ENCODE data around the gene SRRM3.
"Not testable (repeated sequence)": the region's sequence is repeated elsewhere in the genome, so short reads cannot be mapped to it uniquely, and the experiment has no call there.

The SRRM3 gene

DNA sequence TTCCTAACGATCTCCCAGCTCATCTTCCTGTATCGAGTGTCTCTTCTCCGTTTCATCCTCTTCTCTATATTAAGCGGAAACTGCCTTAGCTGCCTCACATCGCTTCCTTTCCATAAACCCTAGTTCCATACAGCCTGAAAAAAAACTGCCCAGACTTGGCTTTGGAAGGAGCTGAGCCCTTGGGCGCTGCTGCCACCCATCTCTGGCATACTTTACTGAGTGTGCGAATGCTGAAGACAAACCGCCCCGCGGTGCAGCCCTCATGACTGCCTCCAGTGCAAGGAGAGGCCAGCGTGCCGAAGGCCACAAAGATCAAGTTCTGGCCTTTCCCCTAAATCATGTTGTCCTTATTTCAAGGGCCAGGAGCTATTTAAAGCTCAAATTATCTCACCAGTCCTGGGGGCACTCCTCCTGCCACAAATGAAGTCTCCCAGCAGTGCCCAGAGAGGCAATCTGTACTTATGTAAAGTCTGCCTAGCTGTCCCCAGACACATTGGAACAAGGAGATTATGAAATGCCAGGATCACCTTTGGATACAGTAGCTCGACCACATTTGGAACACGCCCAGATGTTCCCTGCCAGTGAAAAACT, 131.9 kb downstream of the SRRM3 start:
- Histone ChIP-seq H3K27ac (ENCODE audit: low read depth, low read length) (no peak overlapping the region; the same call in 1 of the 2 replicates), H3K4me1 (ENCODE audit: control insufficient read depth, insufficient read depth, low read length, unreplicated experiment) (peaks cover 15% of the 10 kb centered on the region), H3K36me3 (ENCODE audit: insufficient read depth, low read length) (peaks cover 15% of the 10 kb centered on the region)

DNA sequence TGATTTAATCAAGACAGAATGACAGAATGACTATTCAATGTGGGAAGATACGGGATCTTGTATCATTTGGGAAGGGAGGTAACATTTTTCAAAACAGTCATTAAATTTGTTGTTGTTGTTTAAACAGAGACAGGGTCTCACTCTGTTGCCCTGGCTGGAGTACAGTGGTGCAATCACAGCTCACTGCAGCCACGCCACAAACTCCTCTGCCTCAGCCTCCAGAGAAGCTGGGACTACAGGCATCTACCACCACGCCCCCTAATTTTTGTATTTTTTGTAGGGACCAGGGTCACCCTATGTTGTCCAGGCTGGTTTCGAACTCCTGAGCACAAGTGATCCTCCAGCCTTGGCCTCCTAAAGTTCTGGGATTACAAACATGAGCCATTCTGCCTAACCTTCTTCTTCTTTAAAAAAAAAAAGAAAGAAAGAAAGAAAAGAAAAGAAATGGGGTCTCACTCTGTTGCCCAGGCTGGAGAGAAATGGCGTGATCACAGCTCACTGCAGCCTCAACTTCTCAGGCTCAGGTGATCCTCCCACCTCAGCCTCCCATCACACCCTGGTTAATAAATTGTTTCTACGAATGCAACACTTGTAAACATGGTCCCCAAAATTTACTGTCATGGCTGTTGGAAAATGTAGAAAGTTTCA, 132.7 kb downstream of the SRRM3 start:
- peaks cover 96% of the 10 kb centered on the region for H3K79me2 ChIP-seq (ENCODE audit: control insufficient read depth, insufficient read depth, low read length, unreplicated experiment)
- no peak overlapping the region for H3K4me3 ChIP-seq (ENCODE audit: low read depth, low read length)
- peaks cover 15% of the 10 kb centered on the region for H3K36me3 ChIP-seq (ENCODE audit: insufficient read depth, low read length)
- H3K27ac ChIP-seq (ENCODE audit: low read depth, low read length) = no peak overlapping the region
- no peak overlapping the region for H2AFZ ChIP-seq (ENCODE audit: low read length, unreplicated experiment)
- H3K27me3 ChIP-seq (ENCODE audit: insufficient read depth, low read length) = no peaks in the 10 kb centered on the region
- H3K4me1 ChIP-seq (ENCODE audit: control insufficient read depth, insufficient read depth, low read length, unreplicated experiment) = peaks cover 19% of the 10 kb centered on the region

More for the DNA sequence above, 131.9 kb downstream of the SRRM3 start:
- Histone ChIP-seq H3K79me2 (ENCODE audit: control insufficient read depth, insufficient read depth, low read length, unreplicated experiment) (peaks cover 97% of the 10 kb centered on the region), H3K4me3 (ENCODE audit: low read depth, low read length) (no peak overlapping the region), H3K27me3 (ENCODE audit: insufficient read depth, low read length) (no peaks in the 10 kb centered on the region), H2AFZ (ENCODE audit: low read length, unreplicated experiment) (no peak overlapping the region)

DNA sequence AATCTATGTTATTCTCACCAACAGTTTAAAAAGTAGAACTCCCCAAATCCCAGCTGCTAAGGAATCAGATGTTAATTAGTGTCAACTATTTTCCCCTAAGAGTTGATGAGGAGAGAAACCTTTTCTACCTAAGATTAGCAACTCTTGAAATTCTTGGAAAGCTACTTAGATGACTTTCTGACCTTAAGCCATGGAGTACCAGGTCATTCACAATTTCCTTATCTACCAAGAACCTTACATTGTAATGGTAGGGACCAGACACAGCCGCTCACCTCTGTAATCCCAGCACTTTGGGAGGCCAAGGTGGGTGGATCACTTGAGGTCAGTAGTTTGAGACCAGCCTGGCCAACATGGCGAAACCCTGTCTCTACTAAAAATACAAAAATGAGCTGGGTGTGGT, 133.7 kb downstream of the SRRM3 start:
- peaks cover 23% of the 10 kb centered on the region for H3K4me1 ChIP-seq (ENCODE audit: control insufficient read depth, insufficient read depth, low read length, unreplicated experiment)
- peaks cover 96% of the 10 kb centered on the region for H3K79me2 ChIP-seq (ENCODE audit: control insufficient read depth, insufficient read depth, low read length, unreplicated experiment)
- not testable (repeated sequence) for H3K27me3 ChIP-seq (ENCODE audit: insufficient read depth, low read length); H2AFZ ChIP-seq (ENCODE audit: low read length, unreplicated experiment); H3K27ac ChIP-seq (ENCODE audit: low read depth, low read length); H3K4me3 ChIP-seq (ENCODE audit: low read depth, low read length)
- peaks cover 21% of the 10 kb centered on the region for H3K36me3 ChIP-seq (ENCODE audit: insufficient read depth, low read length)

DNA sequence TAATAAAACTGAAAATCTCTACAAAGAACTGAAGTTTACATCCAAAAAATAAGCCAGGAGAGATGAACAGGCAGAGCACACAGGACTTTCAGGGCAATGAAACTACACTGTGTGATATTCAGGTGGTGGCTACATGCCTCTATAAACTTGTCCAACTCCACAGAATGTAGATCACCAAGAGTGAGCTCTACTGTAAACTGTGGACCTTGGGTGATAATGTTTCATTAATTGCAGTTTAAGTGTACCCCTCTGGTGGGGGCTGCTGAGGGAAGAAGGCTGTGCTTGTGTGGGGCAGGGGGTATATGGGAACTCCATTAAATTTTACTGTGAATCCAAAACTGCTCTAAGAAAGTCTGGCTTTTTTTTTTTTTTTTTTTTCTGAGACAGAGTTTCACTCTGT, 134.4 kb downstream of the SRRM3 start:
- H3K79me2 ChIP-seq (ENCODE audit: control insufficient read depth, insufficient read depth, low read length, unreplicated experiment) = peaks cover 96% of the 10 kb centered on the region
- H3K4me3 ChIP-seq (ENCODE audit: low read depth, low read length) = no peak overlapping the region
- peaks cover 21% of the 10 kb centered on the region for H3K36me3 ChIP-seq (ENCODE audit: insufficient read depth, low read length)
- H3K4me1 ChIP-seq (ENCODE audit: control insufficient read depth, insufficient read depth, low read length, unreplicated experiment) = peaks cover 29% of the 10 kb centered on the region
- H2AFZ ChIP-seq (ENCODE audit: low read length, unreplicated experiment) = no peak overlapping the region
- no peak overlapping the region for H3K27ac ChIP-seq (ENCODE audit: low read depth, low read length)
- H3K27me3 ChIP-seq (ENCODE audit: insufficient read depth, low read length) = no peaks in the 10 kb centered on the region
